H1 (cell line): ENCODE data around the gene CNTNAP1. TPM values are rescaled to one million over a fixed set of nuclear protein-coding genes. Genes with fewer than 3 reads are reported as not detected.

Experiments used
- CTCF ChIA-PET: fragments of 300-600 bp; sonication (Branson Sonifier 250); formaldehyde crosslinking; loops from one replicate; lab custom pipeline; 2021; ENCODE audit not compliant: partially characterized antibody; lab: Charles Lee
- POLR2A ChIA-PET: fragments of 300-600 bp; sonication (Branson Sonifier 250); formaldehyde crosslinking; loops from one replicate; lab custom pipeline; 2021; ENCODE audit warnings: inconsistent platforms; ENCODE audit not compliant: partially characterized antibody; lab: Charles Lee
- DNase-seq, 2 experiments: peaks; one replicate each; pipeline versions ENCODE4 v3.0.0 to v3.0.0-alpha.2; 2010 to 2022; ENCODE audit warnings: low spot score in 2 of 2, low read depth in 1 of 2, mixed read lengths in 1 of 2
- FAIRE-seq: peaks from 2 replicates; lab custom pipeline; 2011; peaks lifted over from hg19 to GRCh38; lab: Jason Lieb, UNC
- H2AFZ ChIP-seq: 2 replicates; pipeline ENCODE4 v1.8.1; 2012; ENCODE audit warnings: low read length, inconsistent platforms
- H2AK5ac ChIP-seq: 2 replicates; pipeline ENCODE4 v1.6.1; 2013; ENCODE audit warnings: low read depth, low read length
- H2BK120ac ChIP-seq: replicated peaks from 2 replicates; pipeline ENCODE3; 2013; ENCODE audit warnings: low read depth, low read length, inconsistent platforms
- H2BK12ac ChIP-seq: 2 replicates; pipeline ENCODE4 v1.6.1; 2013; ENCODE audit warnings: low read depth, low read length
- H2BK15ac ChIP-seq: 2 replicates; pipeline ENCODE4 v1.6.1; 2013; ENCODE audit warnings: low read length
- H2BK20ac ChIP-seq: 2 replicates; pipeline ENCODE4 v1.6.1; 2013; ENCODE audit warnings: low read length
- H2BK5ac ChIP-seq: 2 replicates; pipeline ENCODE4 v1.6.1; 2013; ENCODE audit warnings: low read depth, low read length
- H3K14ac ChIP-seq: 2 replicates; pipeline ENCODE4 v1.6.1; 2013; ENCODE audit warnings: inconsistent platforms; ENCODE audit not compliant: insufficient read length
- H3K18ac ChIP-seq: 2 replicates; pipeline ENCODE4 v1.6.1; 2013; ENCODE audit warnings: low read length; ENCODE audit errors: extremely low read depth
- H3K23ac ChIP-seq: 2 replicates; pipeline ENCODE4 v1.6.1; 2013; ENCODE audit warnings: inconsistent platforms; ENCODE audit not compliant: insufficient read length
- H3K23me2 ChIP-seq: 2 replicates; pipeline ENCODE4 v1.6.1; 2013; ENCODE audit warnings: low read depth, low read length
- H3K27ac ChIP-seq: 2 replicates; pipeline ENCODE4 v1.6.1; 2011; ENCODE audit warnings: low read depth, low read length, inconsistent platforms
- H3K27me3 ChIP-seq, 4 experiments: replicated peaks in 1 of 4; 1 replicate in 1 of 4; 2 replicates in 3 of 4; pipeline versions ENCODE4 v1.6.1 to v1.8.1; 2011 to 2013; ENCODE audit warnings: low read length in 3 of 4, mild to moderate bottlenecking in 3 of 4, inconsistent platforms in 2 of 4, mixed read lengths in 2 of 4, moderate library complexity in 1 of 4; ENCODE audit not compliant: control insufficient read depth in 3 of 4, insufficient read depth in 3 of 4; ENCODE audit errors: extremely low read depth in 1 of 4
- H3K36me3 ChIP-seq, 4 experiments: 2 replicates each; pipeline versions ENCODE4 v1.6.1 to v1.8.1; 2011 to 2013; ENCODE audit warnings: mild to moderate bottlenecking in 4 of 4, low read length in 3 of 4, moderate library complexity in 2 of 4, control low read depth in 1 of 4, inconsistent platforms in 1 of 4; ENCODE audit not compliant: insufficient read depth in 4 of 4, control insufficient read depth in 2 of 4
- H3K4ac ChIP-seq: replicated peaks from 2 replicates; pipeline ENCODE3; 2013; ENCODE audit warnings: low read length, low read depth, mixed read lengths, inconsistent platforms; ENCODE audit not compliant: insufficient read length
- H3K4me1 ChIP-seq, 4 experiments: replicated peaks in 1 of 4; 1 replicate in 1 of 4; 2 replicates in 3 of 4; pipeline versions ENCODE4 v1.6.1 to v1.8.1; 2011 to 2013; ENCODE audit warnings: low read length in 3 of 4, inconsistent platforms in 2 of 4, mixed read lengths in 1 of 4; ENCODE audit not compliant: insufficient read depth in 4 of 4, control insufficient read depth in 3 of 4
- H3K4me2 ChIP-seq, 2 experiments: 2 replicates each; pipeline versions ENCODE4 v1.6.1 to v1.8.1; 2011 to 2013; ENCODE audit warnings: low read depth in 2 of 2, low read length in 2 of 2, control low read depth in 1 of 2, inconsistent platforms in 1 of 2, mild to moderate bottlenecking in 1 of 2; ENCODE audit not compliant: insufficient read depth in 1 of 2
- H3K4me3 ChIP-seq, 4 experiments: fragments of 200-600, 300-600 bp in 1 of 4; sonication (generic), shearing (Covaris generic), sonication (Bioruptor Twin) in 1 of 4; 2 replicates each; pipeline versions ENCODE4 v1.5.1 to v1.8.1; 2011 to 2016; ENCODE audit warnings: low read length in 4 of 4, low read depth in 3 of 4, control low read depth in 2 of 4, inconsistent platforms in 2 of 4, mild to moderate bottlenecking in 2 of 4, mixed read lengths in 1 of 4, moderate library complexity in 1 of 4; ENCODE audit not compliant: insufficient read depth in 2 of 4; ENCODE audit errors: extremely low read depth in 1 of 4
- H3K56ac ChIP-seq: replicated peaks from 2 replicates; pipeline ENCODE3; 2013; ENCODE audit warnings: low read depth, mild to moderate bottlenecking, mixed read lengths, low read length, inconsistent platforms; ENCODE audit not compliant: insufficient read length
- H3K79me1 ChIP-seq: 2 replicates; pipeline ENCODE4 v1.6.1; 2013; ENCODE audit warnings: low read depth, low read length, control low read depth
- H3K79me2 ChIP-seq, 2 experiments: 2 replicates each; pipeline versions ENCODE4 v1.6.1 to v1.8.1; 2012 to 2013; ENCODE audit warnings: low read length in 2 of 2, mild to moderate bottlenecking in 2 of 2, inconsistent platforms in 1 of 2; ENCODE audit not compliant: insufficient read depth in 2 of 2, control insufficient read depth in 1 of 2
- H3K9ac ChIP-seq, 4 experiments: replicated peaks in 1 of 4; 1 replicate in 1 of 4; 2 replicates in 3 of 4; pipeline versions ENCODE4 v1.6.1 to v1.8.1; 2011 to 2013; ENCODE audit warnings: low read depth in 3 of 4, low read length in 3 of 4, control low read depth in 2 of 4, mild to moderate bottlenecking in 2 of 4, moderate library complexity in 2 of 4, inconsistent platforms in 1 of 4; ENCODE audit errors: extremely low read depth in 1 of 4
- H3K9me3 ChIP-seq, 2 experiments: 2 replicates each; pipeline versions ENCODE4 v1.6.1 to v1.8.1; 2012 to 2013; ENCODE audit warnings: mild to moderate bottlenecking in 2 of 2, moderate library complexity in 2 of 2, control low read depth in 1 of 2, inconsistent platforms in 1 of 2, low read depth in 1 of 2, low read length in 1 of 2, mixed read lengths in 1 of 2; ENCODE audit not compliant: insufficient read depth in 2 of 2
- H4K20me1 ChIP-seq, 2 experiments: replicated peaks in 1 of 2; 2 replicates each; pipeline versions ENCODE3 to v1.8.1; 2011 to 2013; ENCODE audit warnings: inconsistent platforms in 2 of 2, low read length in 2 of 2, mild to moderate bottlenecking in 1 of 2; ENCODE audit not compliant: insufficient read depth in 2 of 2, control insufficient read depth in 1 of 2
- H4K5ac ChIP-seq: 2 replicates; pipeline ENCODE4 v1.6.1; 2013; ENCODE audit warnings: low read length, low read depth, mixed read lengths, inconsistent platforms; ENCODE audit not compliant: insufficient read length
- H4K8ac ChIP-seq: 2 replicates; pipeline ENCODE4 v1.8.0; 2013; ENCODE audit warnings: mild to moderate bottlenecking, moderate library complexity, low read length, inconsistent platforms; ENCODE audit not compliant: insufficient read depth; ENCODE audit errors: extremely low read depth
- H4K91ac ChIP-seq: replicated peaks from 2 replicates; pipeline ENCODE3; 2013; ENCODE audit warnings: low read length, mixed read lengths, inconsistent platforms; ENCODE audit not compliant: insufficient read length
- ASH2L ChIP-seq: fragments of 200-600, 300-600 bp; sonication (generic); IDR thresholded peaks from one replicate; pipeline ENCODE4 v1.7.1; 2017; ENCODE audit warnings: low read length
- FOSL1 ChIP-seq: IDR thresholded peaks from 2 replicates; pipeline ENCODE4 v1.6.1; 2011; ENCODE audit warnings: mild to moderate bottlenecking, low read depth, low read length, moderate library complexity; ENCODE audit not compliant: insufficient read depth
- HDAC6 ChIP-seq: IDR thresholded peaks from one replicate; pipeline ENCODE4 v1.7.1; 2012; ENCODE audit warnings: low read depth, mild to moderate bottlenecking, inconsistent platforms, low read length, moderate library complexity
- NANOG ChIP-seq: IDR thresholded peaks from 2 replicates; pipeline ENCODE4 v1.6.1; 2011; ENCODE audit warnings: low read length, low read depth, mild to moderate bottlenecking, inconsistent platforms; ENCODE audit not compliant: insufficient read depth, poor library complexity, severe bottlenecking
- POLR2AphosphoS5 ChIP-seq: IDR thresholded peaks from 2 replicates; pipeline ENCODE4 v1.6.1; 2011; ENCODE audit warnings: low read depth, low read length
- RAD21 ChIP-seq, 2 experiments: IDR thresholded peaks in 1 of 2; conservative IDR thresholded peaks in 1 of 2; 2 replicates each; pipeline ENCODE4 v1.6.1; 2011; ENCODE audit warnings: low read depth in 2 of 2, low read length in 2 of 2, improper control_type of control experiment in 1 of 2, inconsistent platforms in 1 of 2, mild to moderate bottlenecking in 1 of 2, moderate library complexity in 1 of 2
- WGBS, 2 experiments: shearing (Covaris generic) in 1 of 2; methylation state at CpG; one replicate each; pipeline versions ENCODE4 v1.1.6 to v1.1.7; 2013 to 2015; ENCODE audit warnings: low lambda C conversion rate in 2 of 2, mixed read lengths in 2 of 2, inconsistent platforms in 1 of 2, low coverage in 1 of 2, missing lambda C conversion rate in 1 of 2; ENCODE audit not compliant: insufficient replicate concordance in 2 of 2, insufficient coverage in 1 of 2, insufficient read length in 1 of 2; ENCODE audit errors: extremely low coverage in 1 of 2, missing lambda C conversion rate in 1 of 2; 5-methylcytosine and 5-hydroxymethylcytosine counted together
- polyA plus RNA-seq, 7 experiments: library from polyadenylated mRNA; depleted of rRNA in 3 of 7; stranded (reverse) in 5 of 7; unstranded in 2 of 7; fragments of >200 nt in 5 of 7; fragments of 200-250 nt in 2 of 7; gene quantifications; 1 replicate in 5 of 7; 2 replicates in 1 of 7; 4 replicates in 1 of 7; pipeline versions ENCODE4 v1.2.1 to v1.2.3, GENCODE V29; 2011 to 2013; ENCODE audit warnings: missing spikeins in 2 of 7, mixed read lengths in 2 of 7
- total RNA-seq: library from RNA; stranded (reverse); fragmentation: NEBNext Ultra II Directional; extraction: Animal tissue kit (Norgen Biotek cat#: 25700); gene quantifications from 2 replicates; pipeline ENCODE4 v1.2.1, GENCODE V29; 2021
- TF ChIP-seq, protein P1 (sequence below), 3 experiments: IDR thresholded peaks; 1 replicate in 2 of 3; 2 replicates in 1 of 3; pipeline versions ENCODE4 v1.5.1 to v1.6.1; 2011; ENCODE audit warnings: low read length in 3 of 3, mild to moderate bottlenecking in 3 of 3, inconsistent platforms in 2 of 3, low read depth in 1 of 3, moderate library complexity in 1 of 3; ENCODE audit not compliant: insufficient read depth in 1 of 3; ENCODE audit errors: control extremely low read depth in 1 of 3
- TF ChIP-seq, protein P2 (sequence below): IDR thresholded peaks from 2 replicates; pipeline ENCODE4 v1.6.1; 2011; ENCODE audit warnings: low read depth, mild to moderate bottlenecking, low read length; ENCODE audit not compliant: insufficient read depth

Gene CNTNAP1
- total and polyA plus RNA-seq, 2 of the 8 experiments (the other 6 are each of a cell fraction or from before 2014, with no cell fraction given): 4.7 to 10.0 TPM

DNA sequence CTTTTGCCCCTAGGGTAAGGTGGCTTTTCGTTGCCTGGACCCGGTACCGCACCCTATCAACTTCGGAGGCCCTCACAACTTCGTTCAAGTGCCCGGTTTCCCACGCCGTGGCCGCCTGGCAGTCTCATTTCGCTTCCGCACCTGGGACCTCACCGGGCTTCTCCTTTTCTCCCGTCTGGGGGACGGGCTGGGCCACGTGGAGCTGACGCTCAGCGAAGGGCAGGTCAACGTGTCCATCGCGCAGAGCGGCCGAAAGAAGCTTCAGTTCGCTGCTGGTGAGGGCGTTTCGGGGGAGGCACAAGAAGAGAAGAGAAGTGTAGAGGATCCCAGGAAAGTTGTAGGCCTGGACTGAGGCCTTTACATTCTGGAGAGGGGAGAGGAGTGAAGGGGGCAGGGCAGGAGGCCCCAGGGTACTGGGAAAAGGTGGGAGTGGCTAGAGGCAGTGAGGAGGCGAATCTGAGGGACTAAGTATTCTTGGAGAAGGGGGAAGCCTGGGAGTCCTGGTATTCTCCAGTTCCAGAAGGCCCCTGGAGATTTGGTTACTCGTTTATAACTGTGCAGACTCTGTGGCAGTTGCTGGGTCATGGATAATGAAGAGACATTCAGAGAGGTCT is 5.5 kb downstream of the CNTNAP1 start:
- 91% methylated on average over 27 of the region's 27 CpGs; no CpG with 5 or more reads in 1 of the 2 experiments for WGBS, 2 experiments
- H2BK15ac ChIP-seq: no peak overlapping the region
- TF ChIP-seq HDAC6: no peak
- TF ChIP-seq, protein P1, sequence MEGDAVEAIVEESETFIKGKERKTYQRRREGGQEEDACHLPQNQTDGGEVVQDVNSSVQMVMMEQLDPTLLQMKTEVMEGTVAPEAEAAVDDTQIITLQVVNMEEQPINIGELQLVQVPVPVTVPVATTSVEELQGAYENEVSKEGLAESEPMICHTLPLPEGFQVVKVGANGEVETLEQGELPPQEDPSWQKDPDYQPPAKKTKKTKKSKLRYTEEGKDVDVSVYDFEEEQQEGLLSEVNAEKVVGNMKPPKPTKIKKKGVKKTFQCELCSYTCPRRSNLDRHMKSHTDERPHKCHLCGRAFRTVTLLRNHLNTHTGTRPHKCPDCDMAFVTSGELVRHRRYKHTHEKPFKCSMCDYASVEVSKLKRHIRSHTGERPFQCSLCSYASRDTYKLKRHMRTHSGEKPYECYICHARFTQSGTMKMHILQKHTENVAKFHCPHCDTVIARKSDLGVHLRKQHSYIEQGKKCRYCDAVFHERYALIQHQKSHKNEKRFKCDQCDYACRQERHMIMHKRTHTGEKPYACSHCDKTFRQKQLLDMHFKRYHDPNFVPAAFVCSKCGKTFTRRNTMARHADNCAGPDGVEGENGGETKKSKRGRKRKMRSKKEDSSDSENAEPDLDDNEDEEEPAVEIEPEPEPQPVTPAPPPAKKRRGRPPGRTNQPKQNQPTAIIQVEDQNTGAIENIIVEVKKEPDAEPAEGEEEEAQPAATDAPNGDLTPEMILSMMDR (IDR thresholded peaks at IDR 0.05; ENCODE audit: control extremely low read depth in 1 of 3, insufficient read depth in 1 of 3, low read depth in 1 of 3, low read length in 3 of 3): no peak
- TF ChIP-seq POLR2AphosphoS5: no peak
- TF ChIP-seq, protein P2, sequence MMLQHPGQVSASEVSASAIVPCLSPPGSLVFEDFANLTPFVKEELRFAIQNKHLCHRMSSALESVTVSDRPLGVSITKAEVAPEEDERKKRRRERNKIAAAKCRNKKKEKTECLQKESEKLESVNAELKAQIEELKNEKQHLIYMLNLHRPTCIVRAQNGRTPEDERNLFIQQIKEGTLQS: no peak
- no peak for TF ChIP-seq ASH2L
- TF ChIP-seq FOSL1: no peak
- no peak for TF ChIP-seq NANOG
- no peak for TF ChIP-seq RAD21 (IDR thresholded peaks at IDR 0.05 in 1 of 2, conservative IDR thresholded peaks at IDR 0.05 in 1 of 2; ENCODE audit: low read depth in 2 of 2, low read length in 2 of 2)

More for the DNA sequence above, 5.5 kb downstream of the CNTNAP1 start:
- H3K4me3 ChIP-seq: no peak overlapping the region
- H3K27me3 ChIP-seq: peaks cover 0 to 18% (median 14%) of the 10 kb centered on the region in 4 experiments; a peak in 5 of 7 replicates
- DNase-seq: no peak
- no peaks in the 10 kb centered on the region for H3K9me3 ChIP-seq
- peaks cover 9% of the 10 kb centered on the region; the same call in 1 of the 2 replicates for H3K23me2 ChIP-seq
- H2BK20ac ChIP-seq: no peak overlapping the region
- no peak overlapping the region for H3K14ac ChIP-seq
- H3K79me1 ChIP-seq: no peaks in the 10 kb centered on the region
- H2BK120ac ChIP-seq: no peak overlapping the region
- H3K4me2 ChIP-seq: no peak overlapping the region
- H3K18ac ChIP-seq: no peak overlapping the region
- no peak overlapping the region for H4K5ac ChIP-seq
- H4K91ac ChIP-seq: no peak overlapping the region
- no peak overlapping the region for H2AFZ ChIP-seq
- CTCF ChIA-PET: interaction anchor here (0.8 to 2.2 kb wide), 3 partner anchors 12 to 77 kb away, joined by 3 to 5 read pairs (median 4); no protein-coding TSS in a partner anchor
- no peak overlapping the region for H3K27ac ChIP-seq
- H3K79me2 ChIP-seq: no peaks in the 10 kb centered on the region
- H3K4me1 ChIP-seq: peaks cover 0 to 11% (median 6%) of the 10 kb centered on the region in 4 experiments; a peak in 6 of 7 replicates
- no peak overlapping the region for H2AK5ac ChIP-seq
- no peak overlapping the region for H3K9ac ChIP-seq
- FAIRE-seq: no peak
- no peak overlapping the region for H3K56ac ChIP-seq
- no peak overlapping the region for H3K4ac ChIP-seq
- no peak overlapping the region for H2BK12ac ChIP-seq
- H4K8ac ChIP-seq: no peak overlapping the region
- POLR2A ChIA-PET: interaction anchor here (1.2 kb wide), 1 partner anchor 12 kb away, joined by 4 read pairs; no protein-coding TSS in a partner anchor
- no peak overlapping the region for H3K23ac ChIP-seq
- peaks cover 0 to 7% of the 10 kb centered on the region in 2 experiments for H4K20me1 ChIP-seq
- no peak overlapping the region for H2BK5ac ChIP-seq
- peaks cover 0 to 4% (median 0%) of the 10 kb centered on the region in 4 experiments; a peak in 3 of 8 replicates for H3K36me3 ChIP-seq
